Nephron (organoid): ENCODE data around the gene RPSA.
A peak's percentile ranks its signal among the peaks of the same experiment; 100 is the strongest.

Source experiments
- H3K27ac Mint-ChIP-seq, 3 experiments: 2 replicates each; pipeline ENCODE4 v1.8.0; 2020; ENCODE audit warnings: mixed read lengths in 3 of 3, mild to moderate bottlenecking in 2 of 3, moderate library complexity in 1 of 3
- H3K27me3 Mint-ChIP-seq: 2 replicates; pipeline ENCODE4 v1.8.0; 2021; ENCODE audit warnings: low read depth, mild to moderate bottlenecking, moderate library complexity, mixed read lengths
- H3K36me3 Mint-ChIP-seq: 2 replicates; pipeline ENCODE4 v1.8.0; 2020; ENCODE audit warnings: low read depth, mixed read lengths
- H3K4me1 Mint-ChIP-seq: 2 replicates; pipeline ENCODE4 v1.8.0; 2020; ENCODE audit warnings: mixed read lengths
- H3K4me3 Mint-ChIP-seq, 3 experiments: 2 replicates each; pipeline ENCODE4 v1.8.0; 2020; ENCODE audit warnings: mild to moderate bottlenecking in 3 of 3, mixed read lengths in 3 of 3, moderate library complexity in 2 of 3
- H3K9me3 Mint-ChIP-seq: 2 replicates; pipeline ENCODE4 v1.8.0; 2020; ENCODE audit warnings: mixed read lengths
- CTCF ChIP-seq, 3 experiments: fragments of 200-600 bp; sonication (generic); IDR thresholded peaks; one replicate each; pipeline ENCODE4 v1.5.0; 2021; ENCODE audit warnings: antibody characterized with exemption in 3 of 3; ENCODE audit not compliant: unreplicated experiment in 3 of 3

Gene RPSA

GRCh38 chr3:39443530-39443929, 37.0 kb downstream of the RPSA start:
- Mint-ChIP-seq H3K27me3 (peaks cover 4% of the 10 kb centered on the region), H3K4me3 (no peak overlapping the region), H3K36me3 (no peaks in the 10 kb centered on the region), H3K27ac (no peak overlapping the region), H3K4me1 (no peaks in the 10 kb centered on the region), H3K9me3 (no peaks in the 10 kb centered on the region)
- TF ChIP-seq CTCF (IDR thresholded peaks at IDR 0.05; ENCODE audit: unreplicated experiment in 3 of 3), result no peak

- no peaks in the 10 kb centered on the region for H3K27me3 Mint-ChIP-seq
- H3K36me3 Mint-ChIP-seq, result no peaks in the 10 kb centered on the region
- H3K9me3 Mint-ChIP-seq, result no peaks in the 10 kb centered on the region
- no peak overlapping the region for H3K27ac Mint-ChIP-seq
- H3K4me1 Mint-ChIP-seq, result no peaks in the 10 kb centered on the region
- TF ChIP-seq CTCF (IDR thresholded peaks at IDR 0.05; ENCODE audit: unreplicated experiment in 3 of 3), result no peak
- no peak overlapping the region for H3K4me3 Mint-ChIP-seq
Measured at GRCh38 chr3:39445927-39446326, 39.4 kb downstream of the RPSA start.

- TF ChIP-seq CTCF (IDR thresholded peaks at IDR 0.05; ENCODE audit: unreplicated experiment in 3 of 3), result no peak
- Mint-ChIP-seq H3K36me3 (no peaks in the 10 kb centered on the region), H3K9me3 (no peaks in the 10 kb centered on the region), H3K4me1 (no peaks in the 10 kb centered on the region), H3K27ac (no peak overlapping the region), H3K4me3 (no peak overlapping the region), H3K27me3 (no peaks in the 10 kb centered on the region)
Measured at GRCh38 chr3:39446444-39446843, 39.9 kb downstream of the RPSA start.

- no peaks in the 10 kb centered on the region for H3K4me1 Mint-ChIP-seq
- no peaks in the 10 kb centered on the region for H3K9me3 Mint-ChIP-seq
- H3K4me3 Mint-ChIP-seq, result no peak overlapping the region
- TF ChIP-seq CTCF (IDR thresholded peaks at IDR 0.05; ENCODE audit: unreplicated experiment in 3 of 3), result peak; percentile 87 to 89 (median 88)
- H3K36me3 Mint-ChIP-seq, result no peaks in the 10 kb centered on the region
- H3K27ac Mint-ChIP-seq, result no peak overlapping the region
- no peaks in the 10 kb centered on the region for H3K27me3 Mint-ChIP-seq
Measured at GRCh38 chr3:39447637-39448483, 41.3 kb downstream of the RPSA start.

GRCh38 chr3:39448506-39449233, 42.1 kb downstream of the RPSA start:
- H3K36me3 Mint-ChIP-seq, result no peaks in the 10 kb centered on the region

More at GRCh38 chr3:39448506-39449233, 42.1 kb downstream of the RPSA start:
- no peak for TF ChIP-seq CTCF (IDR thresholded peaks at IDR 0.05; ENCODE audit: unreplicated experiment in 3 of 3)
- H3K27me3 Mint-ChIP-seq, result no peaks in the 10 kb centered on the region
- H3K9me3 Mint-ChIP-seq, result no peaks in the 10 kb centered on the region
- H3K4me1 Mint-ChIP-seq, result no peaks in the 10 kb centered on the region
- no peak overlapping the region for H3K4me3 Mint-ChIP-seq
- no peak overlapping the region for H3K27ac Mint-ChIP-seq
